NCI-H2081 treated with DMSO at 0.1 percent for 48 hours (cell line): Measurements from ENCODE around the gene ACKR1.

Source experiments
- DNase-seq: peaks from one replicate; lab custom pipeline; 2025; lab: John Stamatoyannopoulos, UW

Gene ACKR1

GRCh38 chr1:159204161-159205141, at the start of gene ACKR1:
Gene ACKR1 (plus strand): TSS chr1:159204875. CDS start chr1:159204960, 85 bp downstream.
- no peak for DNase-seq

GRCh38 chr1:159161001-159161718, 43.5 kb upstream of the ACKR1 start:
- DNase-seq = no peak

- DNase-seq = no peak
These were observed 43.0 kb upstream of the ACKR1 start for GRCh38 chr1:159161719-159162026.

- DNase-seq = no peak
These were observed 42.0 kb upstream of the ACKR1 start for GRCh38 chr1:159162516-159163265.

GRCh38 chr1:159163614-159164228, 41.0 kb upstream of the ACKR1 start:
- DNase-seq = no peak

GRCh38 chr1:159168043-159168442, 36.6 kb upstream of the ACKR1 start:
- no peak for DNase-seq

GRCh38 chr1:159170639-159171038, 34.0 kb upstream of the ACKR1 start:
- DNase-seq = no peak

- DNase-seq = no peak
These were observed 33.4 kb upstream of the ACKR1 start, which contains the start of gene CADM3 for GRCh38 chr1:159171254-159171687. Gene CADM3 (plus strand): TSS chr1:159171615. CDS start chr1:159171766, 151 bp downstream.

- DNase-seq = no peak
These were observed 32.8 kb upstream of the ACKR1 start for GRCh38 chr1:159171688-159172501.

GRCh38 chr1:159172614-159173291, 31.9 kb upstream of the ACKR1 start:
- no peak for DNase-seq

GRCh38 chr1:159173320-159173719, 31.4 kb upstream of the ACKR1 start:
- DNase-seq = no peak

- DNase-seq = no peak
These were observed 29.1 kb upstream of the ACKR1 start for GRCh38 chr1:159175571-159175970.

GRCh38 chr1:159177272-159177907, 27.3 kb upstream of the ACKR1 start:
- no peak for DNase-seq

- no peak for DNase-seq
These were observed 24.8 kb upstream of the ACKR1 start for GRCh38 chr1:159179906-159180305.

GRCh38 chr1:159180516-159180915, 24.2 kb upstream of the ACKR1 start:
- DNase-seq = no peak

GRCh38 chr1:159181328-159182024, 23.2 kb upstream of the ACKR1 start:
- no peak for DNase-seq

- DNase-seq = no peak
These were observed 20.5 kb upstream of the ACKR1 start for GRCh38 chr1:159184201-159184600.

- no peak for DNase-seq
These were observed 19.6 kb upstream of the ACKR1 start for GRCh38 chr1:159185121-159185520.

GRCh38 chr1:159187033-159187432, 17.6 kb upstream of the ACKR1 start:
- DNase-seq = no peak
